NCI-H446 treated with DMSO at 0.1 percent for 48 hours (cell line): ENCODE measurements around the gene USP36.

Experiments used
- DNase-seq: peaks from one replicate; lab custom pipeline; 2025; lab: John Stamatoyannopoulos, UW

USP36 gene

DNA sequence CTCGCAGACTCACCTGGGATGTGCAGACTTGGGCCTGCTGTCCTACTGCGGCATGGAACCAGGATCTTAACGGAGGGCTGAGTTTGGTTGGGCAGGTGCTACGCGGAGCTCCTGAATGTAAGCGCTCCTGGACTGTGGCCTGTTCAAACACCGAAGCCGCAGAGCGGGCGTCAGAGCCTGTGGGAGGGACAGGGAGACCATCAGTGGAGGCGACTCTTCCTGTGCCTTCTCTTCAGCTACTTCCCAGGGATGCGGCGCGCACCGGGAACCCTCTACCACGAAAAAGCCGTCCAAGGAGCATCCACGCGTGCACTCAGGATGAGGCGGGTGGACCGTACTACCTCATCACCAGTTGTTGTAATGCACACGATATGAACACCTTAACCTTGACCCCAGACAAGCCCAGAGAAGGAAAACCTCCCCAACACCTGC, 2.0 kb downstream of the USP36 start:
- no peak for DNase-seq

DNA sequence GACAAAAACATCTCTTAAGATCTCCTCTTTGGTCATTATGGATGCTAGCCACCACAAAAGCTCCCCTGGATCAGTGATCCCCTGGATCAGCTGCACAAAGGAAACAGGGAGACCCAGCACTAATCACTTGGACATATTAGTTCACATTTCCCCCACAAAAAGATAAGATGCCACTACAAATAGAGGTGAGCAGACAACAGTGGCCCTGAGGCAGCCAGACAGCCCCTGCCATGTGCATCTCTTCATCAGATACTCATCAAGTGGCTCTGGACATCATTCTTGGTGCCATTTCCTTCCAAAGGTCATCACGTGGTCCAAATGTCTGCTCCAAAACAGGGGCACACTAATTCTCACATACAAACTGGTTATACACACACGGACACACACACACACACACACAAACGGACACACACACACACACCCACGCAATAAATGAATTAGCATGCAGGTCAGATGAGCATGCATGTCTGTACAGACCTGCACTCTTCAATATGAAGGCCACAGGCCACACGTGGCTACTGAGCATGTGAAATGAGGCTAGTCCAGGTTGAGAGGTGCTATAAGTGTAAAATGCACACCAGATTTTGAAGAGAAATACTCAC, 4.1 kb downstream of the USP36 start:
- no peak for DNase-seq

DNA sequence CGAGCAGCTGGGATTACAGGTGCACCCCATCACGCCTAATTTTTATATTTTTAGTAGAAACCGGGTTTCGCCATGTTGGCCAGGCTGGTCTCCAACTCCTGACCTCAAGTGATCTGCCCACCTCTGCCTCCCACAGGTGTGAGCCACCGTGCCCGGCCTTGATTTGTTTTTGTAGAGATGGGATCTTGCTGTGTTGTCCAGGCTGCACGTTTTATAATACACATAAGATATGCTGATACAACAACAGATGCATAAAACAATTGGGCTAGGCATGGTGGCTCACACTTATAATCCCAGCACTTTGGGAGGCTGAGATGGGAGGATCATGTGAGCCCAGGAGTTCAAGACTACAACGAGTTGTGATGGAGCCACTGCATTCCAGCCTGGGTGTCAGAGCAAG, 6.0 kb downstream of the USP36 start:
- DNase-seq: no peak

DNA sequence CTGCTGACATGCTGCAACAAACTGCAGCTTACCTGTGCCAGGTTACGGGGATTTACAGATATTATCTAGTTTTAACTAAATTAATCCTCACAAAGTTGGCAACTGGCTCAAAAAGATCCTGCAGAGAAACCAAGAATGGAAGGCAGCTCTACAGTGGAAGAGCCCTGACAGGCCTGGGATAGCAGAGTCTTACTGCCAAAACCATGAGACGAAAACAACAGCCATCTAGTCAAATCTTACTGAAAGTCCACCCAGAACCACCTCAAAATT, 8.1 kb downstream of the USP36 start:
- DNase-seq: no peak

DNA sequence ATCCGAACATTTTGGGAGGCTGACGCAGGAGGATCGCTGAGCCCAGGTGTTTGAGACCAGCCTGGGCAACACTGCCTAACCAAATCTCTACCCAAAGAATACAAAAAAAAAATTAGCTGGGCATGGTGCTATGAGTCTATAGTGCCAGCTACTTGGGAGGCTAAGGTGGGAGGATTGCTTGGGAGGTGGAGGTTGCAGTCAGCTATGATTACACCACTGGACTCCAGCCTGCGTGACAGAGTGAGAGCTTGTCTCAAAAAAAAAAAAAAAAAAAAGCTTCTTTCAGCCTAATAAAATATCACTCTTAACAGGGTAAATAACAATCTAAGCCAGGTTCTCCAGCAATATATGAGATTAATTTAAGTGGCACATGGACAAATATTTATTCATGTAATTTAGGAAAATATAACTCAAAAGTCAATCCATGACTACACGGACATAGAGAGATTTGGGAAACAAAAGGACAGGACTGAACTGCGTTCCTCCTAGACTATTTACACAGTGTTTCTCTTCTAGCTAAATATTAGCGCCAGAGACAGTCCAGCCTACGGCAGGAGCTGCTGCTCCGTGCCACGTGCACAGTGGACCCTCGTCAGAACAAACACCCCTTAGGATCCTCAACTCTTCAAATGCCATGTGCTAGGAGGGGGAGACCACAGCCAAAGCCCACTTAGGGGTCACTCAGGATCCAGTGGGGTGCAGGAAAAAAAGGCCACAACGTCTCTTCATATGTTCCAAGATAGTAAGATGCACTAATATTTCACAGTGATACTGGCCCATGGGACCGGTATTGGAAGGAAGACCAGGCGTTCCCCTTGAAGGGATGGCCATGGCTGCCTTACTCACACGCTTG, 8.7 kb downstream of the USP36 start:
- no peak for DNase-seq

DNA sequence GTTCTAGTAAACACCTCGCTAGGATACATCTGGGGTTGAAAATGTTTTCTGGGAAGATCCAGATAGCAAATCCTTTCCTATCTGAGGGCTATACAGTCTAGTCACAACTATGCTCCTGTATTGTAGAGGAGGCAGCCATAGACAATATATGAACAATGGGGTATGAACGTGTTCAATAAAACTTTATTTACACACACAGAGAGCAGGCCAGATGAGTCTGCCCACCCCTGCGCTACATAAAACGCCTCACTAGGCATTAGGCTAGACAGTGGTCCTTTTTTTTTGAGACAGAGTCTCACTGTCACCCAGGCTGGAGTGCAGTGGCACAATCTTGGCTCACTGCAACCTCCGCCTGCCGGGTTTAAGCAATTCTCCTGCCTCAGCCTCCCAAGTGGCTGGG, 11.1 kb downstream of the USP36 start:
- no peak for DNase-seq

DNA sequence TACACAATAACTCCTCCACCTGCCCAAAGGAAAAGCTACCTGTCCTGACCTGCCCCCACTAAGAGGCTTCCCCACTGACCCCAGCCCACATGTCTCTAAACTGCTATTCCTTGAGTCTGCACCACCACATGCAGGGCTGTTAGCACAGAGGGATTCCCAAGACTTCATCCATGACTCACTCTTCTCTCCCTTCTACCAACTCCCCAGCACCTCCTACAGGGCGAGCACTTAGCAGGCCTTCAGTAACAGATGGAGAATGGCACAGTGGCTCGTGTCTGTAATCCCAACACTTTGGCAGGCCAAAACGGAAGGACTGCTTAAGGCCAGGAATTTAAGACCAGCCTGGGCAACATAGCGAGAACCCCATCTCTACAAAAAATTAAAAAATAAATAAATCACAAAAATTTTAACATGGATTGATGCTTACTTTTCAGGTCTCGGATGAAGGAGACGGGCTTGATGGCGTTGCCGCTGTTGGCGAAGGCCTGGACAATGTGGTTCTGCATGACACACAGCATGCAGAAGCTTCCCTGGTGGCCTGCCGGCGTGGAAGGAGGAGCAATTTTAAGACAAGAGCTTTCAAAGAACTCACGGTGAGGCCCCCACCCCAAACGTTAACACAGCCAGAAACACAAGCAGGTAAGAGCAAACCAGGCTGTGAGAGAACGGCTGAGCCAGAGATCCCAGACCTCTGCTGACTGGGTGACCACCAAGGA, 12.0 kb downstream of the USP36 start:
- no peak for DNase-seq

DNA sequence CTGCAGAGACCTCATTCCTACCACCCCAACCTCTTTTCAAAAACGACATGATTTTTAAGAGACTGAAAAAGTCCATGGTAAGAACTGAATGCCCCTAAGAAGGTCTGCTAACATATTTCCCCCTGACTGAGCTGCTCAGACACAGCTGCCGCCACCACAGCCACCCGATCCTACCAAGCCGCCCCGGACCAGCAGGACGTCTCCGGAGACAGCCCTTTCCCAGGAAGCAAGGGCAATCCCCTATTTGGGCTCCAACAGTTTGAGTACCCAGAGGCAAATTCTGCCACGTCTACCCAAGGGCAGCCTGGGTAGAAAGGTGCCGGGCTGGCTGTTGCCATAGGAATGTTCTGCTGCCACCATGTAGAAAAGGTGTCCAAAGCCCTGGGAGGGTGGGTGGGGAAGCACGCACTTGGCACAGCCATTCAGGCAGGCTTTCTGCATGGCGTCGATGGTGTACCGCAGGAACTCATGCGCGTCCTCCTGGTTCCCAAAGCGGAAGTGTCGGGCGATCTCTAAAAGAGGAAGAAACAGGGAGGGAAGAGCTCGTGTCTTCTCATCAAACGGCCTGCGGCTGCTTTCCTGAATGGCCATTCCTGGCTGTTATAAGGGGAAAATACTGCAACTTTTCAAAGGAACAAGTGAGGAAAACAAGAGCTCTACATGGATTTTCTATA, 13.6 kb downstream of the USP36 start:
- DNase-seq: no peak

DNA sequence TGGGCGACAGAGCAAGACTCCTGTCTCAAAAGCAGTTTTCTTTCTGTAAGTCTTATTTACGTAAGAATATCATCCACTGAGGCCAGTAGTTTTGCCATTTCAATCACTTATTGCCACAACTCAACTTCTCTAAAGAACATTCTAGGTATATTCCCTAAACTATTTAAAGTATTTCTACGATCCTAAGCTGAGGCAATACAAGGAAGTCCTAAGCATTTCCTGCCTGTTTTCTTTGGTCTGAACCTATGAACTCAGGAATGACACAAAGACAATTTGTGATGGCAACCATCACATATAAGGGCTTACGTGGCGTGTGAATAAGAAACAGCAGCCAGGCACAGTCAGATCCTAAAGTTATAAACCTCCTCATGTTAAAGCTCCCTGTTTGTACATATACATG, 14.2 kb downstream of the USP36 start:
- no peak for DNase-seq

DNA sequence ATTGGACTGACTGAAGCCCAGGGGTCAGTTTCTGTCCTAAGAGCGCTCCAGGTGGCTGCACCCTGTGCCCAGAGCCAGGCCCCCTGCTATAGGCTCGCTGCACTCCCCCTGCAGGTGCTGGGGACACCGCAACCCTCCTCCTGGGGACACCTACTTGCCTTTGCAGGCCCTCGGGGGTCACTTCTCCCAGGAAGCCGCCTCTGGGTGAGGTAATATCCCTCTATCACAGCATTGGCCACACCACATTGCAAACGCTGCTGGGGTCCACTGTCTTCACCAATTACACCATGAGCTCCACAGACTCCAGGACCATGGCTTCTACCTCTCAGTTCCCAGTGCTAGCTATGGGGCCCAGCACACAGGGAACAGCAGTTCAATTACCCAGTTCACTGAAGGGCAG, 14.9 kb downstream of the USP36 start:
- DNase-seq: no peak

DNA sequence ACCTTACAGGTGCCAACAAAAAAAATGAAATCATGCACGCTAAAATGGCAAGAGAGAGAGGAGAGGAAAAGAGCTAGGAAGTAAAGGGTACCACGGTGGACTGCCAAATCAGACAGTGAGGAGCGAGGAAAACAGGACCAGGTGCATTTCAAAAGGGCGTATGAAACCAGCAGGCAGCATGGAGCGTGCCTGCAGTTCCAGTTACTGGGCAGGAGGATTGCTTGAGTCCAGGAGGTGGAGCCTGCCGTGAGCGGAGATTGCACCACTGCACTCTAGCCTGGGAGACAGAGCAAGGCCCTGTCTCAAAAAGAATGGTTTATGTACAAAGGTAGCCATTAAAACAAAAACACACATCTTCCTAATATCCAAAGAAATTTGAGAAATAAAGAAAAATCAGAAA, 16.4 kb downstream of the USP36 start:
- no peak for DNase-seq

DNA sequence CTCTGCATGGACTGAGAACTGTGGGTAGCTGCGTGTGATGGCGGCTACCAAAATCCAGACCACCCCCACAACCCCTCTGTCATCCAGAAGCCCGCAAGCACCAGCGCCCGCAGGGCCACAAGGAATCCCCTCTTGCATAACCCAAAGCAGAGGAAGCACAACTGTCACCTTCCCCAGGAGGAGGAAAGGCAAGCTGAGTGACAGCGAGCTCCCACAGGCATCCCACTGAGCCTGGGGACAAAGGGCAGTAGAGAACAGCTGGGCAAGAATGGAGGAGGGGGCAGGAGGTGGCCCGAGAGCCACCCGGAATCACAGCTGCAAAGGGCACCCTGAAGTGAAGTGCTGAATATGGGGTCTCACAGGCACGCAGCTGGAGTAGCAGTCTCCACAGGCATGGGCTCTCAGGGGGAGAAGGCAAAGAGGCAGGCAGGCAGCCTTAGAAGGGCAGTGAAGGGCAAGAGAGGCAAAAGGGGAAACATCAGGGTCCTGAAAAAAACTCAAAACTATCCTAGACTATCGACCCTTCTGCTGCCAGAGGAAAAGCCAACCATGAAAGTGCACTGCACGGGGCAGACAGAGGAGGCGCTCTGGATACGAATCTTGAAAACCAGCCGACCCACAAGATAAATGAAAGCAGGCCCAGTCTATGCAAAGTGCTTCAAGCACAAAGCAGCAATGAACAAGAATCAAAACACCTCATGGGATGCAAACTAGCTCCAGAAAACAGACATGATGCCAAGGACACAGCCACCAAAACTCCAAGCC, 17.1 kb downstream of the USP36 start:
- no peak for DNase-seq

DNA sequence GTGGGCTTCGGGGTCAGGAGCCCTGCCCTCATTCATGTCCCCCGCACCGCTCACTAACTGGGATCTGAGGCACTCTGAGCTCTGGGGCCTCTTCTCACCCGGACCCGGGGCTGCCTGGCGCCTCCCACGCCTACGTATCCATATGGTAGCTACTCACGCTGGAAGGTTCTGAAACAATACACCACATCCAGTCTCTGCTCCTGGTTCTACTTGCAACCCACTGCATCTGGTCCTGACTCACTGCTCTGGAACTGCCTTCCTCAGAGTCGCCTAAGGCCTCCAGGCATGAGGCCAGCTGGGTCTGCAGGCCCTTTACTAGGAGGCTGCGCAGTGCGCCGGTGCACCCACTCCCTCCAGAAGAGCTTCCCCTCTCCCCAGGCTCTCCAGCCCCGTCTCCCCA, 18.1 kb downstream of the USP36 start:
- DNase-seq: no peak

DNA sequence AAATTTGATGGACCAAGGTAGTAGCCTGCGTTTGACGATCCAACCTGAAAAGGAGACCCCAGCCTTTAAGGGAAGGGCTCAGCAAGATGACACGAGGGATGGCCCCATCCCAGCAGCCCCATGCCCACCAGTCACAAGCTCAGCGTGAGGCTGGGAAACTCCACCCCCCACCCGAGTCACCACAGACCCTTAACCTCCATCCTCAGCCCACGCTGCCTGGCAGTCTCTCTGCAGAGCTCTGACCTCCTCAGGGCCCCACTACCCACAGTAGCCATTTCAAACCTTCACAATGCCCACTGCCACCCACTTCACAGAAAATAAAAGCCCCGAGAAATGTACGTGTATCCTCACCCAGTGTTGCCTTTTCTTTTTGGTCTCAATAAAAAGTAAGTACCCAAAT, 18.7 kb downstream of the USP36 start:
- no peak for DNase-seq

DNA sequence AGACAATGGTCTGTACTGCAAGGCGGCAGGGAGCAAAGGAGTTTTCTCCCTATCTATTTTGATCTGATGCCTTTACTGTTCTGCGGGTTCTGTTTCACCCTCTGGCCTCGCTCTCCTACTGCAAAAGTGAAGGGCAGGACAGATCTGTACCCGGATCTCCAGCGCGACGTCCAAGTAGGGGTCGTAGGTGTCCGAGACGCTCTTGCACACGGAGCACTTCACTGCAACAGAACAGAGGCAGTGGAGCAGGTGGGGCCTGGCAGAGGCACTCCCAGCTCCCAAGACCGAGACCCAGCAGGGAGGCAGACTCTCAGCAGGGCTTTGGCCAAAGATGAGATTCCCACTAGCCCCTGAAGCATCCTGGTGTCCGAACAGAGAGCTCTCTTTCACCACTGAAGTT, 19.8 kb downstream of the USP36 start:
- DNase-seq: no peak

DNA sequence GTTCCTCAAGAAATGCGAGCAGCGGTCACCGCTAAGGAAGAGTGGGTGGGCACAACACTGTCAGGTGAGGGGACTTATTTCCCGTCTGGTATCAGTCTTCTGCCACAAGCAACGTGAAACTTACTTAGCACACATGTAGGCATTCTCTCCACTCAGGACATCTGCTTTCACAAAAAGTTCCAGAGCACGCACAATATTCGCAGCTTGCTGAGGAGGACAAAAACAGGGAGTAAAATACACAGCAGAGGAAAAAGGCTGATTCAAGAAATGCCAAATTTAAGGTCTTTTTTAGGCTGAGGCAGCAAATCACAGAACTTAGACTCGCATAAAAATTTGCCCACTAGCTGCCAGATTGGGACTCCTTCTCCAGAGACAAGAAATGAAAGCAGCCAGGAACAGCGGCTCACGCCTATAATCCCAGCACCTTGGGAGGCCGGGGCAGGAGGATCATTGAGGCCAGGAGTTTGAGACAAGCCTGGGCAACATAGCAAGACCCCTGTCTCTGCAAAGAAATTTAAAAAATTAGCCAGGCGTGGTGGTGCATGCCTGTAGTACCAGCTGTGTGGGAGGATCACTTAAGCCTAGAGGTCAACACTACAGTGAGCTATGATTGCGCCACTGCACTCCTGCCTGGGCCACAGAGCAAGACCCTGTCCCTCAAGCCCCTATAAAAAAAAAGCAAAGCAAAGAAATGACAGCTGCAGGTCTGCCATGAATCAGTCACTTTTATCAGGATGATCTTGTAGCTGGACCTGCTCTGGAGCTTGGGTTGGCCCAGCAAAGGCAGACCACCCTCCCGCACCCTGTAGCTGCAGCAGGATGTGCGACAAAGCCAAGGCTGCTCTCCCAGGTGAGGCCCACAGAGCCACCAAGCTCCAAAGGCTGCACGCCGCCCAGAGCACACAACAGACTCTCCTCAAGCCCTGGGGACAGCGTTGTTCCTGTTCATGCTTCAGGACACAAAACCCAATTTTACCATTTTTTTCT, 20.5 kb downstream of the USP36 start:
- no peak for DNase-seq

DNA sequence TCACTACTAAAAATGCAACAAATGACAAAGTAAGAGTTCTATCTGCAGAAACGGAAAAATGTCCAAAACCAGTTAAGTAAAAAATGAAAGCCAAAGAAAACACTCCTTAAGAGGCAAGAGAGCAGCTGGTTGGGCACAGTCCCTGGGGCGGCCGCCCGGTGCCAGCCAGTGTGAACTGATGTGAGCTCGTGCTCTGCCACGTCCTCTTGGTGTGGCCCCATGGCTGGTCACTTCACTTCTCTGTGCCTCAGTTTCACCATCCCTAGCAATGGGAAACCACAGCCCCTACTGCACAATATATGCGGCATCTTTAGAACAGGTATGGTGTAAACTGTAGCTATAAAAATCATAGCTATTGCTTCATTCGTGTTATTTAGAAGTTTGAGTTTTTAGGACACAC, 21.2 kb downstream of the USP36 start:
- DNase-seq: no peak

DNA sequence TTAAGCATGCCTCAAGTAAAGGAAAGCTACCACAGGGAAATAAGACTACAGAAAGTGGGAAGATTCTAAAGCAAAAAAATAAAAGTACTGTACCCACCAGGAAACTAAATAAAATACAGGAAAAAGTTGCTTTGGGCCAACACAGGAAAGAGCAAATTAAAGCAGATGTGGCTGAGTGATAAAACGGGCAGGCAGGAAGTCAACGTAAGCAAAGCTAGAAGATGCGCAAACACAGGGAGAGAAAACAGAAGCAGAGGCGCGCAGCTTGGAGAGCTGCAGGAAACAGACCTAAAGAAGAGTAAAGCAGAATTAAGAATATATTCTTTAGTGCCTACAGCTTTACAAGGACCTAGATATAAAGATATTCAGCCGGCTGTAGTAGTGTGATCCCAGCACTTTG, 21.7 kb downstream of the USP36 start:
- DNase-seq: no peak

DNA sequence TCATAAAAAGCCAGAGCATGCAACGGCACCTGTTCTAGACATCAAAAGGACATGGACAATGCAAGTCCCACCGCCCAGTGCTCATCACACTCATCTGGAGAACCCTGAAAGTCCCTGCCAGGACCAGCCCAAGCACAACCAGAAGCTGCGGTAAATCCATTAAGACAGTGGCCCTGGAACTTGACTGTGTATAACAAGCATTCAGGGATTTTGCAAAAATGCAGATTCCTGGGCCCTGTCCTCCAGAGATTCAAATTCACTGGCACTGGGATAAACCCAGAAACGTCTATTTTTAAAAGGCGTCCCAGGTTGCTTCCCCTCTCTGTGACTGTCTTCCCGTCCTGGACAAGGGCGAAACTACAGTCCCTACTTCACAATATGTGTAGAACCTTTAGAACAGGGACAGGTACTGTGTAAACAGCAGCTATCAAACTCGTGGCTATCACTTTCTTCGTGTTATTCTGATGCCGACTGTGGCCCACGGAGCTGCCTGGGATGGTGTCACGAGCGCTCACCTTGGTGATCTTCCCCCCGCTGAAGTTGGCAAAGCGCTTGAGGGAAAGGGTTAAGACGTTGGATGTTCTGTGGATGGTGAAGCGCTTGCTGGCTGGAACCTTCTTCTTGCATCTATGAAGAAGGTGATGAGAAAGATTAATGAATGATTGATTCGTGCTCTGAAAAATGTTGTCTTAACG, 22.3 kb downstream of the USP36 start:
- DNase-seq: no peak

DNA sequence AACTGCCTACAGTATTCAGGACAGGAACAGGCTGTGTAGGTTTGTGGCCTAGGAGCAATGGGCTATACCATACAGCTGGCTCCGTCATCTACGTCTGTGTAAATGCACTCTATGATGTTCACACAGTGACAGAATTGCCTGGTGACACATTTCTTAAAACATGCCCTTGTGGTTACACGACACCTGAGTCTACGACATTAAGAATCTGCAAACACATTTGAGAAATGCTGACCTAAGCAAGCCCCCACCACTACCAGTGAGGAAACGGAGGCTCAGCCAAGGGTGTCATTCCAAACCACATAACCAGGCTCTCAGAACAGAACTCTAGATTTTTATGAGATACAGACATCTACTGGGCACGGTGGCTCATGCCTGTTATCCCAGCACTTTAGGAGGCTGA, 23.5 kb downstream of the USP36 start:
- no peak for DNase-seq
